Activated naive CD4-positive, alpha-beta T cell treated with Interleukin-2 at 50 U/mL for 16 hours (primary cell): ENCODE measurements around the gene C2orf15.
"Not testable (repeated sequence)": the region's sequence is repeated elsewhere in the genome, so short reads cannot be mapped to it uniquely, and the experiment has no call there.

Experiments
- DNase-seq: peaks from one replicate; pipeline ENCODE4 v3.0.0-alpha.2; 2020

The C2orf15 gene

GRCh38 chr2:99141110-99142108 is at the start of gene C2orf15:
TSS of gene C2orf15 (plus strand) at chr2:99141707. CDS start at chr2:99150559, 8,852 bp downstream.
- peak; percentile 97 for DNase-seq

- no peak for DNase-seq
Measured at GRCh38 chr2:99096728-99097127, 44.8 kb upstream of the C2orf15 start.

GRCh38 chr2:99101697-99102096 is 39.8 kb upstream of the C2orf15 start:
- DNase-seq, result no peak

GRCh38 chr2:99104006-99104405 is 37.5 kb upstream of the C2orf15 start:
- no peak for DNase-seq

GRCh38 chr2:99106913-99107312 is 34.6 kb upstream of the C2orf15 start:
- no peak for DNase-seq

- DNase-seq, result no peak
Measured at GRCh38 chr2:99111236-99111635, 30.3 kb upstream of the C2orf15 start.

- no peak for DNase-seq
Measured at GRCh38 chr2:99111945-99112344, 29.6 kb upstream of the C2orf15 start.

- DNase-seq, result no peak
Measured at GRCh38 chr2:99112617-99113016, 28.9 kb upstream of the C2orf15 start.

GRCh38 chr2:99127981-99128380 is 13.5 kb upstream of the C2orf15 start:
- DNase-seq, result no peak

- not testable (repeated sequence) for DNase-seq
Measured at GRCh38 chr2:99135044-99135556, 6.4 kb upstream of the C2orf15 start.

- DNase-seq, result no peak
Measured at GRCh38 chr2:99139003-99139402, 2.5 kb upstream of the C2orf15 start.

- DNase-seq, result no peak
Measured at GRCh38 chr2:99140056-99140859, 1.2 kb upstream of the C2orf15 start.

- no peak for DNase-seq
Measured at GRCh38 chr2:99140860-99141109, 722 bp upstream of the C2orf15 start.

GRCh38 chr2:99150706-99151105 is 9.2 kb downstream of the C2orf15 start:
- no peak for DNase-seq

- no peak for DNase-seq
Measured at GRCh38 chr2:99152199-99152895, 10.8 kb downstream of the C2orf15 start.

GRCh38 chr2:99153921-99154604 is 12.6 kb downstream of the C2orf15 start:
- no peak for DNase-seq

- peak; percentile 94 for DNase-seq
Measured at GRCh38 chr2:99154643-99155536, 13.4 kb downstream of the C2orf15 start, which contains the start of the genes LIPT1 and TSGA10. TSS of gene LIPT1 (plus strand) at chr2:99154967. CDS start at chr2:99161958, 6,991 bp downstream. TSS of gene TSGA10 (minus strand) at chr2:99154942. CDS start at chr2:99109439, 45,503 bp downstream.

- no peak for DNase-seq
Measured at GRCh38 chr2:99156891-99157290, 15.4 kb downstream of the C2orf15 start.

- no peak for DNase-seq
Measured at GRCh38 chr2:99158599-99158998, 17.1 kb downstream of the C2orf15 start.

GRCh38 chr2:99159594-99159993 is 18.1 kb downstream of the C2orf15 start:
- DNase-seq, result no peak

GRCh38 chr2:99166218-99166617 is 24.7 kb downstream of the C2orf15 start:
- DNase-seq, result no peak
